AG09319 (cell line): Measurements from ENCODE around the gene KIF3B.

ENCODE experiments used
- DNase-seq: peaks from one replicate; pipeline ENCODE4 v3.0.0-alpha.2; 2010; ENCODE audit warnings: low read depth; ENCODE audit errors: extremely low read depth
- TF ChIP-seq, protein P1 (sequence below): IDR thresholded peaks from 2 replicates; pipeline ENCODE4 v1.5.1; 2011; ENCODE audit warnings: low read depth, mild to moderate bottlenecking, inconsistent platforms, low read length, moderate library complexity

KIF3B gene

DNA sequence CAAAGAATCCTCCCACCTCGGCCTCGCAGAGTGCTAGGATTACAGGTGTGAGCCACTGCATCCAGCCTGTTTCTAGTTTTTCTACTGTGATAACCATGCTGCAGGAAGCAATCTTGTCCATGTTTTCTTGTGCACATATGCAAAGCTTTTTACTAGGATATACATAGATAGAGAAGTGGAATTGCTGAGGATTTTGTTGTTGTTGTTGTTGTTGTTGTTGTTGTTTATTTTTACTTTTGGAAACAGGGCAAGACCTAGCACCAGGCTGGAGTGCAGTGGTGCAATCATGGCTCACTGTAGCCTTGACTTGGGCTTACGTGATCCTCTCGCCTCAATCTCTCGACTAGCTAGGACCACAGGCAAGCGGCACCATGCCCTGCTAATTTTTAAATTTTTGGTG is 23.2 kb downstream of the KIF3B start:
- no peak for DNase-seq
- TF ChIP-seq, protein P1, sequence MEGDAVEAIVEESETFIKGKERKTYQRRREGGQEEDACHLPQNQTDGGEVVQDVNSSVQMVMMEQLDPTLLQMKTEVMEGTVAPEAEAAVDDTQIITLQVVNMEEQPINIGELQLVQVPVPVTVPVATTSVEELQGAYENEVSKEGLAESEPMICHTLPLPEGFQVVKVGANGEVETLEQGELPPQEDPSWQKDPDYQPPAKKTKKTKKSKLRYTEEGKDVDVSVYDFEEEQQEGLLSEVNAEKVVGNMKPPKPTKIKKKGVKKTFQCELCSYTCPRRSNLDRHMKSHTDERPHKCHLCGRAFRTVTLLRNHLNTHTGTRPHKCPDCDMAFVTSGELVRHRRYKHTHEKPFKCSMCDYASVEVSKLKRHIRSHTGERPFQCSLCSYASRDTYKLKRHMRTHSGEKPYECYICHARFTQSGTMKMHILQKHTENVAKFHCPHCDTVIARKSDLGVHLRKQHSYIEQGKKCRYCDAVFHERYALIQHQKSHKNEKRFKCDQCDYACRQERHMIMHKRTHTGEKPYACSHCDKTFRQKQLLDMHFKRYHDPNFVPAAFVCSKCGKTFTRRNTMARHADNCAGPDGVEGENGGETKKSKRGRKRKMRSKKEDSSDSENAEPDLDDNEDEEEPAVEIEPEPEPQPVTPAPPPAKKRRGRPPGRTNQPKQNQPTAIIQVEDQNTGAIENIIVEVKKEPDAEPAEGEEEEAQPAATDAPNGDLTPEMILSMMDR: no peak

DNA sequence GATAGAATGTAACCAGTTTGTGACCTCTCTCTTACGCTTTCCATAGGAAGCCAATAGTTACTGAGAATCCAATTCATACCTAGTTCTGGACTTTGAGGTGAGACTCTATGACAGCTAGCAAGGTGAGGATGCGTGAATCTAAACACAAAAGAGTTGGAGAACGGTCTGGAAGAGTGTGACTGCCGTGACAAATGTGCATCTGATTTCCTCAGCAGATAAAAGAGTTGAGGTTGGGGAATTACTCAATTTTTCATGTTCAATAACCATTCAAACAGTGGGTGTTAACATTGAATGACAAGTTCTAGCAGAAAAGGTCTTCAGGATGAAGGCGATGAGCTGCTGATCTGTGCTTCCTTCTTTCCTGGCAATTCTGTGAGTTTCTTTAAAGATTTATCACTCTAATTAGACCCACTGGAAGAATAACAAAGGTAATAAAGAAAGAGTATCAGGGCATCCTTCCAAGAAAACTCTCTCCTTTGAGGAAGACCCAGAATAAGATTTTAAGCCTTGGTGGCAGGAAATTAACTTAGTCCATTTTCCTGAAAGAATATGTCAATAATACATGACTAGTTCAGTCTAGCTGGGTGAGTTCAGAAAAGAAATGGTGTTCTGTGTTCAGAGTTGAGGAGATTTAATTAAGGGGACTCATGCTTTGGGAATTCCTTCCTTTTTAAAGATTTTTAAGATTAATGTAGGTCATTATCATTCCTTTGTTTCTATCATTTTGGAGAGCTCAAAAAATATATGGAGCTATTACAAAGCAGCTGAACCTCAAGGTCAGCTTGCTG is 24.5 kb downstream of the KIF3B start:
- no peak for DNase-seq
- TF ChIP-seq, protein P1: no peak

DNA sequence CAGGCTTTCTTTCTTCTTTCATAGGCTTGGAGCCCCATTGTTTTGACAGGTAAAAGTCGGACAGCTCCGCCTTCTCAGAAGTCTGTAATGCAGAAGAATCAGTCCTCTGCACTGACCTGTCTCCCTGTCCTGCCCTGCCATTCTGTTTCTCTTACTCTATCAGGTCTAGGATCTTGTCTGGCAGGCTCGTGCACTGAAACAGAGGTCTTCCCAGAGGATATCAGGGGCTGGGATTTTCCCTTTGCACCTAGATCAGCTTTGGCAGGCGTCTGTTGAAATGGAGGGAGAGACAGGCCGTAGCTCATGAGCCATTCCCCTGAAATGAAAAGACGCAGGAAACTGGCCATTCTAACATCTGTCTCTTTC is 25.0 kb downstream of the KIF3B start:
- TF ChIP-seq, protein P1: no peak
- DNase-seq: no peak

DNA sequence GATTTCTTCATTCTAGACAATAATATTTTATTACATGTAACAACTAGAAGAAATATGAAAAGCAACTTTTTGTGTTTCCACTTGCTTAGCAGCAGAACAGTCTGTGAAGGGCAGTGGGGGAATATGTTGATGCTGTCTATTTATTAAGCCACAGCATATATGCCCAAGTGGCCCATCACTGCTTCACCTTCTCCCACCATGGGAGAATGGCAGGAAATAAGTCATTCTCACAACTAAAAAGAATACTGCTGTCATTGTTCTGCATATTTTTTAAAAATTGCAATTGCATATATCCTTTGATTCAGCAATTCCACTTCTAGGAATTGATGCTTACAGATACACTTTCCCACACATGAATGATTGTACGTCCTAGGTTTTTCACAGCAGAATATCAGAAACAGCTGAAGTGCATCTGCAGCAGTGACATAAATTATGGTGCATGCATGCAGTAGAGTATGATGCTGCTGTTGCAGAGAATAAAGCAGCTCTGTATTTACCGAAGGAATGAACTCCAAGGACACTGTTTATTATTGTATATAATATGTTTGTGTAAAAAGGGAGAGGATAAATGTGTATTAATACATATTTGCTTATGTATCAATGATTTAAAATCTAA is 26.8 kb downstream of the KIF3B start:
- TF ChIP-seq, protein P1: no peak
- DNase-seq: no peak

DNA sequence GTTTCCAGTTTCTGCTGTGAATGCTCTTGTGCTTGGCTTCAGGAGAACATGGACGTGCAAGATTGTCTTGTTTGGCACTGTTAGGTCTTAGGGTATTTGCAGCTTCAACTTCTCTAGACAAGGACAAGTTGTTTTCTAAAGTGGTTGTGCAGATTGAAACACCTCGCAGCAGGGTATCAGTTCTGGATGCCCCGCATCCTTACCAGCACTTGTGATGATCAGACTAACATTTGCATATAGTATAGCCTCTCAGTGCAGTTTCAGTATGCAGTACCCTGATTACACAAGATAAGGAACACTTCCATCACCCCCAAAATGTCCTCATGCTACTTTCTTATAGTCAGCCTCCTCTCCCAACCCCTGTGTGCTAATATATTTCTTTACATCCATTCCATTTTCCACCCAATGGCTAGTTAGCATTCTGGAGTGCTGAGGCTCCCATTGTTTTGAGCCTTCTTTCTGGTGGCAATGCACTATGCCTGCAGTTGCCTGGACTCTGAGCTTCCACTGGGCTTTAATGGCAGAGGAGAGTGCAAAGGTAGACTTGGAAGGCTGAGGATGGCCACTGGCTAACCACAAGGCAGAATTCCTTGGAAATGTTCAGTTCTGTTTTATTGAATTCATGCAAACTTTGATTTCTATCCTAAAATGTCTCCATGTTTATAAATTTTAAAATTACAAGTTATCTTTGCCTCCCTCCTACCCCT is 35.4 kb downstream of the KIF3B start:
- TF ChIP-seq, protein P1: no peak
- DNase-seq: no peak

DNA sequence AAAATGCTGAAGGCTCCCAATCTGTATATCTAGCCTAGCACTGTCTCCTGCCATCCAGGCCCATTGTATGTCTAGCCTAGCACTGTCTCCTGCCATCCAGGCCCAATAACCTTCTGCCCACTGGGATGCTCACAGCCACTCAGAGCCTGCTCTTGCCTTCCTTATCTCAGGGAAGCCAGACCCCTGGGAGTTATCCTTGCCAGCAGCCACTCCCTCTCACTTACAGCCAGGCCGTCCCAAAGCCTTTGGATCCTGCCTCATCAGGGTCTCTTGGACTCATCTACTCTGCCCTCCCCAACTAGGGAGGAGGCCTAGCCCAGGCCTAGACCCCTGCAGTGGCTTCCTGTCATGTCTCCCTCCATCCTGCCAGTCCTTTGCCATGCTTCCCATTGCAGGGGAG is 37.3 kb downstream of the KIF3B start:
- TF ChIP-seq, protein P1: no peak
- no peak for DNase-seq

DNA sequence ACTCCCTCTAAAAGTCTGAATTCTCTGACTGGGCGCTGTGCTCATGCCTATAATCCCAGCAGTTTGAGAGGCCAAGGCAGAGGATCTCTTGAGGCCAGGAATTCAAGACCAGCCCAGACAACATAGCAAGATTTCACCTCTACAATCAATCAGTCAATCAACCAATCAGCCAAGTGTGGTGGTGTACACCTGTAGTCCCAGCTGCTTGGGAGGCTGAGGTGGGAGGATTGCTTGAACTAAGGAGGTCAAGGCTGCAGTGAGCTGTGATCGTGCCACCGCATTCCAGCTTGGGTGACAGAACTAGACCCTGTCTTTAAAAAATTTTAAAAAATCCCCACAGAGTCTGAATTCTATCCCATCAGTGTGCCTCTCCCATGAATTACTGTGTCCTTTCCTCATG is 37.9 kb downstream of the KIF3B start:
- TF ChIP-seq, protein P1: no peak
- no peak for DNase-seq
